Ecto neural progenitor cell (in vitro differentiated cells): ENCODE data around the gene COQ3.

Experiments
- DNase-seq: peaks from one replicate; pipeline ENCODE4 v3.0.0-alpha.2; 2018; ENCODE audit warnings: low spot score

COQ3 gene, protein sequence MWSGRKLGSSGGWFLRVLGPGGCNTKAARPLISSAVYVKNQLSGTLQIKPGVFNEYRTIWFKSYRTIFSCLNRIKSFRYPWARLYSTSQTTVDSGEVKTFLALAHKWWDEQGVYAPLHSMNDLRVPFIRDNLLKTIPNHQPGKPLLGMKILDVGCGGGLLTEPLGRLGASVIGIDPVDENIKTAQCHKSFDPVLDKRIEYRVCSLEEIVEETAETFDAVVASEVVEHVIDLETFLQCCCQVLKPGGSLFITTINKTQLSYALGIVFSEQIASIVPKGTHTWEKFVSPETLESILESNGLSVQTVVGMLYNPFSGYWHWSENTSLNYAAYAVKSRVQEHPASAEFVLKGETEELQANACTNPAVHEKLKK

DNA sequence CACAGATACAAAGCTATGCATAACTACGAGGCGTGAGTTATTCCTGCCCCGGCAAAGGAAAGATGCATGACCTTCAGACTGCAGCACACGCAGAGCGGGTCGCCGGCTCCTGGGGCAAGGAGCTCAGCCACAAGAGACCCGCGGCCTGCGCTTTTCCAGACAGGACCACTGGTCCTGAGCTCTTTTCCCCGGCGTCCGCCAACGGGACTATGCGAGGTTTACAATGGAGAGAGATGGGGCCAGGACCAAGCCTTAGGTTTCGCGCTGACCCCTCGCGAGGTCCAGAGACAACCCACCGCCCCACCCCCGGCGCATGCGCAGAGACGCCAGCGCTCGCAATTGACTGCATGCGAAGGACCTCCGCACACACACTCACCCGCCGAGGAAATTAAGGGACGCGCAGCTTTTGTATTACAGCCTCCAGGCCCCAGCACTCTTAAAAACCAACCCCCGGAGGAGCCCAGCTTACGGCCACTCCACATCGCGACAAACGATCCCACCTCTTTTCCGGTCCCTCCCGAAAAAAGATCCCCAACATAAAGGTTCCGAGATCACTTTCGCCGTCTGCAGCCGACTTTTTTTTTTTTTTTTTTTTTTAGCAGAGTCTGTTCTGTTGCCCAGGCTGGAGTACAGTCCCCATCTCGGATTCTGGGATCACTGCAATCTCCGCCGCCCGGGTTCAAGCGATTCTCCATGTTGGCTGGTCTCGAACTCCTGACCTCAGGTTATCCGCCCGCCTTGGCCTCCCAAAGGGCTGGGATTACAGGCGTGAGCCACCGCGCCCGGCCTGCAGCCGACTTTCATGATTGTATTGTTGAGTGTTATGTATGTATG lies at the start of gene COQ3:
Gene COQ3, minus strand, starts transcription at position 498 of the 834 bp plus-strand sequence. Its CDS starts 16 bp downstream, at position 482.
- DNase-seq, result peak; percentile 95

DNA sequence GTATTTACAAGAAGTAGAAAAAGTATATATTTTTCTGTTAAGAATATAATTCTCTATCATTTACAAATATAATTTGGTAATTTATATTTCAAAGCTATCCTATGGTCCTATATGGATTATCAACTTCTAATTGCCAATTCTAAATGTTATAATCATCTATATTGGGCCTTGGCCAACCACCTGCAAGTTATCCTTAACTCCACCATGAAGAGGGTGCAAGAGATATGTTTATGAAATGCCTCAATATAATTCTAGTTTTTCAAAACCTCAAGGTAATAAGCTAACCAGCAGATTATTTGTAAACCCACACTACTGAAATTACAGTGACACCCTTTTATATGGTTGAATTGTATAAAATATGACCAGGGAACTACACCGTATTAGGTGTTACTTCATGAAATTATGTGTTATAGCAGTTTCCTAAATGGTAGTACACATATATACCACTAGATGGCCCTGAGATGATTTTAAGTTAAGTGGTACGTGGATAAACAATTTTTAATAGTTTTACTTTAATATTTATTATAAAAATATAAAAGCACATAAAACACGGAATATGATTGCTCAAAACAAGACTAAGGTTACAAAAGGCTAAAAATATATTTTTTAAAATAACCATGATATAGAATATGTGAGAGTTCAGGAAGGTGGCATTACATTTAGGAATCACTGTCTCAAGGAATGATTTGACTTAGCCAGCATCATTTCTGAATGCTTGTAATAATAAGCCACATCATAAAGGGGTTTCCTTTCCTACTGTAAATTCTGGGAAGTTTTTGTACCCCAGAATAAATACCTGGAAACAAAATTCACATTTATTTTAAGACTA lies 40.9 kb upstream of the COQ3 start:
- DNase-seq, result no peak

DNA sequence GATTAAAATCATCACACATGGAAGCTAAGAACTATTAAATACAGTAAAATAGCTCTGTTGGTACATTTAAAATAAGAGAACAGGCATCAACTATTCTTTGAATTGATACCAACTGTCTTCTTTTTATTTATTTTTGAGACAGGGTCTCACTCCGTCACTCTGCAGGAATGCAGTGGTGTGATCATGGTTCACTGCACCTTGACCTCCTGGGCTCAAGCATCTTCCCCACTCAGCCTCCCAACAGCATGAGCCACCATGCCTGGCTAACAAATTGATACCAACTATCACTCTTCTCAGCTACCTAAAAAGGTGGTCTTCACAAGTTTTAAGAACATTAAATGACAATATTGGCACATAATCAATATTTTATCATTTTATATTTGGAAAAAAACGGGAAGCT lies 38.9 kb upstream of the COQ3 start:
- DNase-seq, result no peak

DNA sequence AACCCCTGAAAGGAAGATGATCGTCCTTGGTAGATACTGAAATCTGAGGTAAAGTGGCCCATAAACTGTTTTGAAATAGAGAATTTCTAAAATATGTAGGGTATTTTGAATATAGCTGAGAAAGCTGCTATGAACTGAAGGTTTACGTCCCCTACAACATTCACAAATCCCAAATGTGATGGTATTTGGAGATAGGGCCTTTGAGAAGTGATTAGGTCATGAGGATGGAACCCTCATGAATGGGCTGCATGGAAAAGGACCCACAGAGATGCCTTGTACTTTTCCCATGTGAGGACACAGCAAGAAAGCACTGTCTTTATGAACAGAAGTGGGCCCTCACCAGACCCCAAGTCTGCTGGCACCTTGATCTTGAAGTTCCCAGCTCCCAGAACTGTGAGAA lies 37.9 kb upstream of the COQ3 start:
- DNase-seq, result no peak

DNA sequence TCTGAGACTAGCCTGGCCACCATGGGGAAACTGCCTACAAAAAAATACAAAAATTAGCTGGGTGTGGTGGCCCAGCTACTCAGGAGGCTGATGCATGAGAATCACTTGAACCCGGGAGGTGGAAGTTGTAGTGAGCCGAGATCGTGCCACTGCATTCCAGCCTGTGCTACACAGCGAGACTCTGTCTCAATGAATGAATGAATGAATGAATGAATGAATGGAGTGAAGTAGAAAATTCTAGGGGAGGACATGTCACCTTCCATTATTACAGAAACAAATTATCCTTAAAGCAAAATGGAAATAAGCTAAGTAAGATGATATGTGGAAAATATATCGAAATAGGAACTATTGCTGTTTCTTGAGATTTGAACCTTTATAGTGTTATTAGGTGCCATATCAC lies 34.0 kb upstream of the COQ3 start:
- DNase-seq, result no peak

DNA sequence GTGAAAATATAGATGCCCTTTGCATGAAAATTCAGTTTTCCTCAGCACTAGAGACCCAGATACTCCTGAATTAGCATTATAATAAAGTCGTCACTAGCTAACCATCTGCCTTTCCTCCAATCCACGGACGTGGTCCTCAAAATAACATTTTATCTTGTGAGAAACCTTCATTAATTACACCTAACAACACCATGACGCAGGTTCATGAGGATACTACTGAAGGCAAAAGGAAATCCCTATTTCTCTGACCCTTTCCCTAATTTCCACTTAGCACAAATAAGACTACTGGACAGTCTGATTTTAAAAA lies 32.4 kb upstream of the COQ3 start:
- no peak for DNase-seq

DNA sequence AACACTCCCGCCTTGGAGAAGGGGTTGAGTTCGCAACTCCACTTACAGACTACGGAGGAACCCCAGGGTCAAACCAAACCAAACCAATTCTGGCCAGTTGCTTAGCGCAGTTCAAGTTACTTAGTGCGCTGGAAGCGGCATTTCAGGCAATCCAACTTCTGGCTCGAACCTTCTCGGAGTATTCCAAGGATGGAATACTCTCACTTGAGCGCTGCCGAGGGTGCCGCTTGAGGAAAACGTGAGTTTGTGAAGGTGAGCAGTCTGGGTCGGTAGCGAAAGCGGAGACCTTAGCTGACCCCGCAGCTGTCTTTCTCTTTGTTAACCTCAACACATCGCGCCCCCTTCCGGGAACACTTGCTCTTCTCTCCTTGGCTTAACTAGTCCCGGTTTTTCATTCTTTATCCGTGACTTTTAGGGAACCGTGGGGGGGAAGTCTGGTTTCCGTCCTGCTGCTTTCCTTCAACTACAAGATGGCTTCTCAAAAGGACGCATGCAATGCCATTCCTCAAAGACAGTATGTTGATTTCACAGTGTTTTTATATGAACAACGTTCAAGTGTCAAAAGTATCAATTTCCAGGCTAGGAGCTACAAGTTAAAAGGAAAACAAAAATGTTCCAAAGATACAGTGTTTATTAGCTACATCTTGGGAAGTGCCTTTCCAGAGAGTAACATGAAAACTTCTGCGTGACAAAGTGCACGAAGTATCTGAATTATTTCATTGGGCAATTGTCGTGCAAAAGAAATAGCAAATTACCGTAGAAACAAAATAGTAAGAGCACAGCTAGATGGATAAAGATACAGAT lies 31.9 kb upstream of the COQ3 start:
- DNase-seq, result peak; percentile 87

DNA sequence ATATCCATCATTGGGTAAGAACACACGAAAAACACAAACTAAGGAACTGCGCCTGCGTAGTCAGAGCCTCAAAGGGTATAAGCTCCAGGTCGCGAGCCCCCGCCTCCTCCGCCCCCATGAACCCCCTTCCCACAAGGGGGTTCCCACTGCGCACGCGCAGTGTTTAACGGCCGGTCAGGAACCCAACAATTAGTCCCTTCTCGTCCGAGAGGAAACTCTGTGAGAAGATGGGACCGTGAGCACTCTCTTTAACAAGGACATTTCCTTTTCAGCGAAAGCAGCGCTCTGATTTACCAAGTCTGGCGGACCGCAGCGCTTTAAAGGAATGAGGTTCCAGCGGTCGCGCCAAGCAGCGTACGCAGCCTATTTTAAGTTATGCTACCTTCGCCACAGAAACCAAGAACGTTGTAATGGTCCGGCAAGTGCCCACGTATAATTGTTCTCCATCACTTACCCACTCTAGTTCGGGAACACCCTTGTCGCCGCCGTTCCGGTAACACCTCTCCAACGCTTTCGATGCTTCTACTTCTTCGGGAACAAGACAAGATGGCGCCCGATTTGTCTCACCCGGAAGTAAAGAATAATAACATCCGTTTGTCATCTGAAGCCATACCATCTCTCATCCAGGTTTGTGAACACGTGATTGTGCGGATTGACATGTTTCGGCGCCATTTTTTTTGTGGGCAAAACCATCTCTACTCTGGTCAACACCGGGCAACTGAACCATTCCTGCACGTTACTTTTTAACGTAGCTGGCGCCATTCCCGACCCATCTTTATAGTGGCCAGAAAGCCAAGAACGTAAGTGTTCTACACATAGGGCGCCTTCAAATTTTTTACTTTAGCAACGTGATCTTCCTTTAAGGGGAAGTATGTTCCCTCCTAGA lies 31.0 kb upstream of the COQ3 start, which contains the start of gene PNISR:
Gene PNISR, minus strand, starts transcription at position 548 of the 886 bp plus-strand sequence. CDS start 10,649 bp downstream, outside the sequence.
- DNase-seq, result peak; percentile 92

DNA sequence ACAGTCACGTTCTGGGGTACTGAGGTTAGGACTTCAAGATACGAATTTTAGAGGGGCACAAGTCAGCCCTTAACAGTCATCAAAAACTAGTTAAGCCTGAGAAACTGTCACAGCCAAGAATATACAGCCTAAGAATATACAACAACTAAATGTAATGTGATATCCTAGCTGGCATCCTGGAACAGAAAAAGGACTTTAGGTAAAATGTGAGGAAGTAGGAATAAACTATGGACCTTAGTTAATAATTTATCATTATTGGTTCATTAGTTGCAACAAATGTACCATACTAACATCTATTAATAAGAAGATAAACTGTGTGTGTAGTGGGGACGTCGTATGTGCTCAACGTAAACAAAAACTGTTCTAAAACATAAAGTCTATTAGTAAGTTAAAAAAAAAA lies 30.0 kb upstream of the COQ3 start:
- DNase-seq, result no peak

DNA sequence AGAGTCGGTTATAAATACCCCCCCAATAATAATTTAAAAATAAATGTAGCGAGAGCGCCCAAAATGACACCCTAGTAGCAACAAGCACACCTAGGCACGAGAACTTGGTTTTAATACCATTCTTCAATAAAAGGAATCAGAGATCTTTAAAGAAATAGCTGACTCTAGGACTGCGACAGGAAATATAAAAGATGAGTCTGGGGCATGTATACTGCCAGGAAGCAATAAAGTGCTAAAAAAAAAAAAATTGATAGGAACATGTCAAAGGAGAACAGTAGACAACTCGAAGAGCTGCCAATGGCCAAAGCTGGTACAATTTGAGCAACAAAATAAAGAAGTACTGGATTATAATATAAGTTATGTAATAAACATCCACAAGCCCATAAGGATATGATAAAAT lies 28.9 kb upstream of the COQ3 start:
- no peak for DNase-seq

DNA sequence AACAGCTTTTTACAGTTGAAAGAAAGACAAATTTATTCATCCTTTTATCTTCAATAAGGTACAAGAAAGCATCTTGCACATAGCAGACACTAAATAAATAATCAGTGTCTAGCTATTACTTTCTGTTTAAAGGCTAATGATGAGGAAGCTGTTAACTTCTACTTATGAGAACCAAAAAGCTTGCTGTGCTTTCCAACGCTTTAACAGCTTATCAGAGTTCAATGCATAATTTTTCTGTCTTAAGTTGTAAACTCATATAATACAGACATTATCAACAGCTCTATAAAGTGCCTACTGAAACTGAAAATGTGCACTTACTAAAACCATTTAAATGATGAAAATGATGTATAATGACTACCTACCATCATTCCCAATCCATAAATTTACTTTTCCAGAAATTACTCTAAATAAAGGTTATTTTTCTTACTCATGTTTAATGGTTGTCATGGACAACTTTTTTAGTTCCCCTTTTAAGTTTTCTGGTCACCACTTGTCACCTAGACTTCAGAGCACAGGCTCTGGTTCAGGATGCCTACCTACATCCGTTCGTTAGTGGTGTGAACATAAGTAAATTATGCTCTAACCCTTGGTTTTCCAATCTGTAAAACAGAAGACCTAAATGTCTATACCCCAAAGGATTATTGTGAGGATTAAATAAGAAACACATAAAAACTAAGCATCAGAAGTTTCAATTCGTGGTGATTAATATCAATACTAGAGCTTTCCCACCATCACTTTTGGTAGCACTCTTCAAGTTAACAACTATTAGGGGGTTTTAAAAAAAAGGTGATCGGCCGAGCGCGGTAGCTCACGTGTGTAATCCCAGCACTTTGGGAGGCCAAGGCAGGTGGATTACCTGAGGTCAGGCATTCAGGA lies 23.1 kb upstream of the COQ3 start:
- DNase-seq, result no peak

DNA sequence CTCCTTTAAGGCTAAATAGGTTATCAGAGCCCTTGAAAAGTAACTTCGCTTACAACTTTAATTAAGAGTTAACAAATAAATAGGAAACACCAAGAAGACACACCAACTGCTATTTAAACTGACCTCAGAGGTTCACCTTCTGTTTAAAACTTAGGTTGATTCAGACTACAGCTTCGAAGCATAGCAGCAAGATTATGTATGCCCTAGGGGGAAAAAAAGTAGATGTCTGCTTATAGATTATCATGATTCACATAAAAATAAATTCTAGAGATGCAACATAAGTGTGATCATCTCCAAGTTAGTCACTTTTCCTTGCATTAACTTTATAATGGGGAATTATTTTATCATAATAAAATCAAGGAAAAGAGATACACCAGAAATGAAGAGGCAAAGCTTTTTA lies 22.2 kb upstream of the COQ3 start:
- no peak for DNase-seq

DNA sequence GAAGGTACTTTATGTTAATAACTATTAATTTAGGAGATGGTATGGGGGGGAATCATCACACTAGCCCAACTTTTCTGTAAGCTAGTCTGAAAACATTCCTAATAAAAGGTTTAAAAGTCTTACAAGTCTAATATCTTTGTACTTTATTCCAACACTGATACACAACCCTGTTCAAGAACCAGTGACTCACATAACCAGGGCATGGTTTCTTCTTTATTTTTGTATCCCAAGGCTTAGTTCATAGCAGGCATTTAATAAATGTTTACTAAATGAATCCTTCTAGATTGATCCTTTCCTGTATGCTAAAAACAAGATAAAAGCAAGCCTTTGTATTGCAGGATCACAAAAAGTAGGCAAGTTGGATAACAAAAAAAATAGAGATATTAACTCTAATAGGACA lies 21.5 kb upstream of the COQ3 start:
- no peak for DNase-seq

DNA sequence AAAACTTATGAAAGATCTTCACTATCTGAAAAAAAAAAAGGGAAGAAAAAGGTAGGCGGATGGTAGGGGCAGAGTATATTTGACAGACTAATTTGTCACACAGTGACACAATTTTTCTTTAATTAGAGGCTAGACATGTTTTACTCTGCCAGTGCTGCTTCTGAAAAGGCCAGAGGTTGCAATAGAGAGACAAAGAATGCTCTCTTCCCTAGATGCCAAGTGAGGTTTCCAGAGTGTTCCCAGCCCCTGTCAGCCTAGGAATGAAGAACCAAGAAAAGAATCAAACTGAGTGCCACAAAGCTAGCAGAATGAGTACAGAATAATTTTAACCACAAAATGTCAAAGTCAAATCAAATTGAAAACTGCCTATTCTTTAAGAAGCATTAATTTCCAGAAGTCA lies 18.1 kb upstream of the COQ3 start:
- no peak for DNase-seq

DNA sequence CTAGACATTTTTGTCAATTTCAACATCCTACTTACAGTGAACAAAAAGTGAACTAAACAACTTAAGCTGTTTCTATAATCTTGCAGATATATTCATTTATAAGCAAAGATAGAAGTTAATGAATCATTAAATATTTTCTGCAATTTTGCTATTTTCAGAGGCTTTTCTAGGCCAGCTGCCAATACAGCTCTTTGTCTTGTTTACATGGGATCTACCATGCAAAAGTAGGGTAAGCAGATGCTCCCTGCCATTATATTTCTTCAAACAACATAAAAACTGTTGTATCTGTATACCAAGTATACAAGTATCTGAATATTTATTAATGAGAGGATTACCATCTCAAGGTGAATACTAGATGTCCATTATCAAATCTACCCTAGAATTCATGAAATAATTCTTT lies 15.7 kb upstream of the COQ3 start:
- no peak for DNase-seq

DNA sequence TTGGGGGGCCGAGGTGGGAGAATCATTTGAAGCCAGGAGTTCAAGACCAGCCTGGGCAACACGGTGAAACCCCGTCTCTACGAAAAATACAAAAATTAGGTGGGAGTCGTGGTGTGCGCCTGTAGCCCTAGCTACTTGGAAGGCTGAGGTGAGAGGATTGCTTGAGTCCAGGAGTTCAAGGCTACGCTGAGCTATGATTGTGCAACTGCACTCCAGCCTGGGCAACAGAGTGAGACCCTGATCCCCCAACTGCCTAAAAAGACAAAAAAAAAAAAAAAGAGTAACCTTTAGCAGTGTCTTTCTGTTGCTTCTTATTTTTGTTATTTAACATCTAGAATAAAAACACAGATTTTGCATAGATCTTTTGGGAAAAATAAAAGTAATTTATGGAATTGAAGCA lies 13.1 kb upstream of the COQ3 start:
- DNase-seq, result no peak

DNA sequence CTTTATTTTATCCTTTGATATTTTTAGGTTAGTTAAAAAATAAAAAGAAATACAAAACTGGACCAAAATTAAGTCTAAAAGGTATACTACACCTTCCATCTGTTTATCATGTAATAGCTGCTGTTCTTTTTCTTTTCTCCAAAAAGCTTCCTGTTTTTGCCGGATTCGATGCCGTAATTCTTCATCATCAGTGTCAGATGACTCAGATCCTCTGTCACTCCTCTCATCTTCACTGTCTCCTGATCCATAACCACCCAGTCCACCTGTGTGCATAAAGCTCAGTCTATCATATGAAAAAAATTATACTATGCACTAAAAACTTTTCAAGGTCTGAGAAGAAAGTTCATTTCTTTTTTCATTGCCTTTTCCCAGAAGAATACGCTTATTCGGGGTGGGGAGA lies 8.5 kb upstream of the COQ3 start:
- DNase-seq, result no peak

DNA sequence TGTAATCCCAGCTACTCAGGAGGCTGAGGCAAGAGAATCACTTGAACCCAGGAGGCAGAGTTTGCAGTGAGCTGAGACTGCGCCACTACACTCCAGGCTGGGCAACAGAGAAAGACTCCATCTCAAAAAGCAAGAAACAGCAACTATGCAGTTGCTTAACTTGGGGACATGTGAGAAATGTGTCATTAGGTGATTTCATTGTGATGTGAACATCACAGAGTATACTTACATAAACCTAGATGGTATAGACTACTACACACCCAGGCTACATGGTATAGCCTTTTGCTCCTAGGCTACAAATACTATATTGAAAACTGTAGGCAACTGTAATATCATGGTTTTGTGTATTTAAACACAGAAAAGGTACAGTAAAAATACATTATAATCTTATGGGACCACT lies 3.3 kb upstream of the COQ3 start:
- DNase-seq, result no peak

DNA sequence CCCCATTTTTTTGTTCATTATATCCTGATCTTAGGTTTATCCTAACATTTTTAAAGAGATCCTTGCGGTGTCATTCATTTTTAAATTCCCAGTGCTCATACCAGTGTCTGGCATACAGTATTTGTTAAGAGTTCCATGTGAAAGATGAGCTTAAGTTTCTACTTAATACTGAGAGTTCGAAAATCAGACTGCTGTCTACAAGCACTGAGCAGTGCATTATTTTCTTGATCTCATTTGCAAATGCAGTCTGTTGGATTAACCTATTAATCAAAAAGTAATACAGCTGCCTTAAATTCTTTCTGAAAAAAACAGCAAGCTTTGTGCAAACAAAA lies 663 bp downstream of the COQ3 start:
- no peak for DNase-seq

DNA sequence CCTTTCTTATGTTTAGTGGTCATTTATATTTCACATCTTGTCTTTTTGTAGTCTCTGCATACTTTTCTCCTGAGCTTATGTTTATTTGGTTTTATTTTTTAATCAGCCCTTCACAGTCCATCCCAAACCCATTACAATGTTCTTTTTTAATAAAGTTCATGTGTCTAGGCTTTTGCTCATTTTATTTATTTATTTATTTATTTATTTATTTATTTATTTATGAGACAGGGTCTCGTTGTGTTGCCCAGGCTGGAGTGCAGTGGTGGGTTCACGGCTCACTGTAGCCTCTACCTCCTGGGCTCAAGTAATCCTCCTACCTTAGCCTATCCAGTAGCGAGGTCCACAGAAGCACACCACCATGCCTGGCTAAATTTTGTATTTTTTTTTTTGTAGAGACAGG lies 3.1 kb downstream of the COQ3 start:
- no peak for DNase-seq
